ENCODE measurements around the gene DNAJA1. TPM values are rescaled to one million over a fixed set of nuclear protein-coding genes. Genes with fewer than 3 reads are reported as not detected.

Gene DNAJA1
- total and polyA plus RNA-seq, 12 donors: 56.6 to 355 (median 131) TPM

- intact Hi-C loops (cut with DNase I): no loop called here
- TF ChIP-seq POLR2A (IDR thresholded peaks at IDR 0.05) (peak; percentile 50 to 83), CTCF (IDR thresholded peaks at IDR 0.05) (no peak)
- Histone ChIP-seq H3K9me3 (replicated peaks in 1 of 3) (no peaks in the 10 kb centered on the region), H3K4me3 (peak within 1 kb of the TSS; percentile 35 to 79 (median 60)), H3K27ac (peak within 1 kb of the TSS; percentile 77 to 98 (median 96)), H3K27me3 (no peaks in the 10 kb centered on the region), H3K4me1 (replicated peaks in 1 of 2) (peaks cover 0 to 14% of the 10 kb centered on the region in 2 donors), H3K36me3 (replicated peaks in 1 of 2) (peaks cover 0 to 22% of the 10 kb centered on the region in 2 donors)
- DNase-seq: peak; percentile 96 to 99 (median 98)
- WGBS, 4 donors: 0 to 2% (median 1%) methylated on average over 8 to 53 of the region's 53 CpGs
These were observed 51.3 kb downstream of the DNAJA1 start, which contains the start of gene SMU1 for GRCh38 chr9:33076046-33077004. Gene SMU1 (minus strand): TSS chr9:33076674. CDS start chr9:33076608, 66 bp downstream.

- no peak overlapping the region for H3K4me3 ChIP-seq
- no peaks in the 10 kb centered on the region for H3K9me3 ChIP-seq (replicated peaks in 1 of 3)
- WGBS, 4 donors: 55 to 64% (median 58%) methylated on average over 6 of the region's 6 CpGs
- no peak for DNase-seq
- intact Hi-C loops (cut with DNase I): loop anchor here (2.0 to 5.0 kb wide), 3 partner anchors 87 to 142 kb away; partner anchors contain the start of gene B4GALT1 (in 1 of the 2)
- H3K36me3 ChIP-seq (replicated peaks in 1 of 2): no peaks in the 10 kb centered on the region
- H3K4me1 ChIP-seq (replicated peaks in 1 of 2): peaks cover 0 to 13% of the 10 kb centered on the region in 2 donors
- H3K27me3 ChIP-seq: no peaks in the 10 kb centered on the region
- H3K27ac ChIP-seq: peak overlapping the region in 1 of 5 donors; percentile 47
- TF ChIP-seq POLR2A (IDR thresholded peaks at IDR 0.05) (no peak), CTCF (IDR thresholded peaks at IDR 0.05) (no peak)
These were observed 55.5 kb downstream of the DNAJA1 start for GRCh38 chr9:33080534-33080933.

GRCh38 chr9:33081128-33081851 is 56.2 kb downstream of the DNAJA1 start:
- peak overlapping the region in 3 of 5 donors; percentile 17 to 47 (median 42) for H3K27ac ChIP-seq
- H3K4me3 ChIP-seq: no peak overlapping the region

More at GRCh38 chr9:33081128-33081851, 56.2 kb downstream of the DNAJA1 start:
- intact Hi-C loops (cut with DNase I): loop anchor here (2.0 to 5.0 kb wide), 3 partner anchors 86 to 142 kb away; partner anchors contain the start of gene B4GALT1 (in 1 of the 2)
- no peaks in the 10 kb centered on the region for H3K27me3 ChIP-seq
- peak; percentile 68 to 83 (median 78) for DNase-seq
- TF ChIP-seq POLR2A (IDR thresholded peaks at IDR 0.05): no peak
- TF ChIP-seq CTCF (IDR thresholded peaks at IDR 0.05): peak; percentile 50 to 99 (median 93)
- no peaks in the 10 kb centered on the region for H3K36me3 ChIP-seq (replicated peaks in 1 of 2)
- no peaks in the 10 kb centered on the region for H3K9me3 ChIP-seq (replicated peaks in 1 of 3)
- WGBS, 4 donors: 9 to 12% (median 11%) methylated on average over 9 of the region's 9 CpGs
- peaks cover 0 to 10% of the 10 kb centered on the region in 2 donors for H3K4me1 ChIP-seq (replicated peaks in 1 of 2)
